ENCODE data around the gene HSPA6. TPM values are rescaled to one million over a fixed set of nuclear protein-coding genes. Genes with fewer than 3 reads are reported as not detected.

The HSPA6 gene
- total RNA-seq, 1 experiment from 2014 or later: not detected

DNA sequence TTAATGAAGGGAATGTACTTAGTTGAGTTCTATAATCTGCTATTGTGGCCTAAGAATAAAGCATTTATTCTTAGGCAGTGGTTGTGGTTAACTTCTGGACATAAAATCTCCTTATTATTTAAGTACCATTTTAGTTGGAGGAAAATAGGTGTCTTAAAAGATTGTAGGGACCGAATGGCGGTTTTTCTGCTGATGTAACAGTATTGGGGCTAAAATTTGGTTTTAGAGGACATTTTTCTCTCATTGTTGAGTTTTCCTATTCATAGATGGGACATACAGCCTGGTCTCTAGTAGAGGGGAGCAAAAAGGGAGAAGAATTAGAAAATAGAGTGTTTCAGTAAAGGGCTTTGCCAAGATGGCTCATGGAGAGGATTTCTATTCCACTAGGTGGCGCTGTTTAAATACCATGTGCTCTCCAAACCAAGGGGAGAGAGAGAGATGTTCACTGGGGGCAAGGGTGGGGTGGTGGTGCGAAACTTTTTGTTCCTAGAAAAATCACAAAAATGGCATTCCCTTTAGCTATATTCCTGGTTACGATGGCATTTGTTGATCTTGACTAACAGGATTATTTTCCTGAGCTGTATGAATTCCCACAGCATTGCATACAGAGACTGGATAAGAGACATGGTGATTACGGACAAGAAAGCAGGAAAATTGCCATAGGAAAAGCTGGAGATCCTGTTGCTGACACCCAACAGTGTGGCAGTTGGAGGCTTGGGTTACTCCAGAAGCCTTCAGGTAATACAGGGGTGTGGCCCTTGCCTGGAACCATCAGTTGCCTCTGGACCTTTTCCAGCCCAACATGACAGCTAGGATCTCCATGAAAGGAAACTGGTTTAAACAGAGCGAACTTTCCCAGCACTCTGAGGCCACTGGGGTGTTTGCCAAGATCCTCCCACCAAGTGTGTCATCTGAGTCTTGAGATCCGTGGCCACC is 37.3 kb upstream of the HSPA6 start (continued):
- peak; percentile 80 for TF ChIP-seq YY1 (IDR thresholded peaks at IDR 0.05; ENCODE audit: extremely low read depth, insufficient replicate concordance, low read depth, low read length)
- peak; percentile 67 to 88 (median 87) for TF ChIP-seq CTCF (IDR thresholded peaks at IDR 0.05 in 2 of 3, conservative IDR thresholded peaks at IDR 0.05 in 1 of 3; ENCODE audit: borderline replicate concordance in 1 of 3, insufficient read depth in 1 of 3, low read depth in 2 of 3, low read length in 2 of 3)

DNA sequence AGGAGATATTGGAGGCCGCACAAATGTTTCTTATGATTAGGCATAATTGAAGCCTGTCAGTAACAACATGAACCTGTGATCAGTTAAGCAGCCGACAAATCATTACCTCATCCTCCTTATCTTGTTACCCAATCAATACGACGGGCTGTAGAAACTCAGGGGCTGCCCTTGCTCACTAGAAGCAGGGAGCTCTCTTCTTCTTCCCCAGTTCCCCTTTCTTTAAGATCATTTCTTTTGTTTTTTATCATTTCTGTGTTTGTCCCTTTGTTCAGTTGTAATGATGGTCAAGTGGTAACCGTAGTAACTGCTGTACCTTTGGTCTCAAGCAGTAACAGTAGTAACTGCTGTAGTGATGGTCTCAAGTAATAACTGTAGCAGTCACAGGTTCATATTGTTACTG is 32.9 kb upstream of the HSPA6 start:
- intact Hi-C loops (cut with micrococcal nuclease): no loop called here
- Histone ChIP-seq H2AFZ (ENCODE audit: low read depth, low read length, poor library complexity, severe bottlenecking) (no peak overlapping the region), H3K9me2 (ENCODE audit: insufficient read depth) (no peaks in the 10 kb centered on the region), H3K36me3 (ENCODE audit: control insufficient read depth in 1 of 2, insufficient read depth in 2 of 2, low read length in 2 of 2) (no peaks in the 10 kb centered on the region), H3K4me1 (ENCODE audit: control insufficient read depth in 1 of 2, insufficient read depth in 2 of 2, low read length in 2 of 2) (no peaks in the 10 kb centered on the region), H3K4me2 (ENCODE audit: low read length) (no peak overlapping the region), H3K27me3 (ENCODE audit: insufficient read depth, low read length) (no peaks in the 10 kb centered on the region), H3K4me3 (replicated peaks in 1 of 2; ENCODE audit: low read depth in 1 of 2, low read length in 2 of 2) (no peak overlapping the region), H3K9me3 (ENCODE audit: control insufficient read depth in 1 of 2, insufficient read depth in 1 of 2, low read depth in 1 of 2, low read length in 2 of 2) (no peaks in the 10 kb centered on the region), H3K27ac (ENCODE audit: low read depth, low read length) (no peak overlapping the region), H3K9ac (ENCODE audit: low read length) (no peak overlapping the region), H3K79me2 (ENCODE audit: insufficient read depth, low read length) (no peaks in the 10 kb centered on the region), H4K20me1 (ENCODE audit: insufficient read depth) (no peaks in the 10 kb centered on the region)
- no TSS peak for BruUV-seq (replicated peaks)
- POLR2A ChIA-PET: no interaction called here
- DNase-seq (ENCODE audit: low read depth, low spot score) (no peak), ATAC-seq (no peak)
- CTCF ChIA-PET: no interaction called here
- no peak for TF ChIP-seq FOSL1 (IDR thresholded peaks at IDR 0.05; ENCODE audit: low read depth)
- TF ChIP-seq SIN3A (IDR thresholded peaks at IDR 0.05; ENCODE audit: low read depth): no peak
- no peak for TF ChIP-seq EZH2 (IDR thresholded peaks at IDR 0.05)
- no peak for TF ChIP-seq ZFX (IDR thresholded peaks at IDR 0.05)
- TF ChIP-seq RAD21 (IDR thresholded peaks at IDR 0.05; ENCODE audit: low read depth): no peak
- RAD21 ChIA-PET (ENCODE audit: low non-redundant PET in 1 of 2, low total read pairs in 2 of 2, uncharacterized antibody in 2 of 2, unreplicated experiment in 2 of 2): no interaction called here

Measured in HCT116 (cell line).